GM19438 (cell line): ENCODE measurements around the gene ROCK1.
"Not testable (repeated sequence)": the region's sequence is repeated elsewhere in the genome, so short reads cannot be mapped to it uniquely, and the experiment has no call there.

Experiments used
- ATAC-seq: cut with Tn5 transposase; IDR thresholded peaks from one replicate; pipeline ENCODE4 v1.9.1; 2021; ENCODE audit warnings: low read depth; ENCODE audit not compliant: unreplicated experiment

The ROCK1 gene

DNA sequence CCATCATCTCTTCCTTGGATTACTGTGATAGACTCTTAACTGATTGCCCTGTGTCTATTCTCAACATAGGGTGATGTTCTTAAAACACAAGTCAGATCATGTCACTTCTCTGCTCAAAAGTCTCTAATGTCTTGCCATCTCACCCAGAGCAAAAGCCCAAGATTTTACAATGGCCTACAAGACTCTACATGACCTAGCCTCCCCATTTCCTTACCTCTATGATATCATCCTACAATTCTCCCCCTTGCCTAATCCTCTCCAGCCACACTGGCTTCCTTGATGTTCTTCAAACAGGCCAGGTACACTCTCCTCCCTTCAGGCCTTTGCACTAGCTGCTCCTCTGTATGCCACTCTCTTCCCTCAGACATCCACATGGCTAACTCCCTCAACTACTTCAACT, 55.1 kb downstream of the ROCK1 start:
- no peak for ATAC-seq

DNA sequence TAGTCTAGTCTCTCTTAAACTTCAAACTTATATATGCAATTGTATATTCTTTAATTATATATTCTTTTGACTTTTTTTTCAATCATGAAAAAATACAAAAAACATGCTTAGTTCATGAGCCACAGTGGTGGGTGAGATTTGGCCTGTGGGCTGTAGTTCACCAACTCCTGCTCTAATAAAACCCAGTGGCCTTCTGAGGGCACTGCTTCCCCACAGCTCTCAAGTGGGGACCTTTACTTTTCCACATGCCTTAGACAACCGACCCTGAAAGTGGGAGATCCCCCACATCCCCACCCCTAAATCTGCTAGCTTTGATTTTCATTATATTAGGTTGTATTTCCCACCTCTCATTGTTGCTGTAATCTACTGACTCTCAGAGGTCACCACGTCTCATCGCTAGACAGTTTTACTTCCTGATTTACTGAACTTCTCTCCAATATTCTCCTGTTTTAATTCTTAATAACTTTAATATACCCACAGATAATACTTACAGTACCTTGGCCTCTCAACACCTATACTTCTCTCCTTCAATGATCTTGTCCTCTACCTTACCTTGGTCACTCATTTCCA, 57.3 kb downstream of the ROCK1 start:
- ATAC-seq = no peak

GRCh38 chr18:21053127-21053526, 58.5 kb downstream of the ROCK1 start:
- ATAC-seq = no peak

GRCh38 chr18:21052385-21052784, 59.2 kb downstream of the ROCK1 start:
- ATAC-seq = no peak

DNA sequence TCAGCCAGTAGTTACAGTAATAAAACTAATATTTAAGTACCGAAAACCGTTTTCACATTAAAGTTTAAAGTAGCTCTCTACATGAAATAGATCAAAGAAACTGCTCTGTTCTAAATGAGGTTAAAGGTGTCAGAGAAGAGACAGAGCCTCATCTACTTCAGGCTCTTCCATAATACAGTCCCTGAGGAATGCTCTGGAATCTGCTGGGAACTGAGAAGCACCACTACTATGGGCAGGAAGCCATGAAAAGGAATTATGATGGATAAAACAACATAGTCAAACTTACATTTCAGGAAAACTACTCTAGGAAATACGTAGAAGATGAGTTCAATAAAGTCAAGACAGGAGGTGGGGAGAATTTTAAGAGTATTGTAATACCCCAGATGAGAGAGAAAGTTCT, 60.0 kb downstream of the ROCK1 start:
- no peak for ATAC-seq

DNA sequence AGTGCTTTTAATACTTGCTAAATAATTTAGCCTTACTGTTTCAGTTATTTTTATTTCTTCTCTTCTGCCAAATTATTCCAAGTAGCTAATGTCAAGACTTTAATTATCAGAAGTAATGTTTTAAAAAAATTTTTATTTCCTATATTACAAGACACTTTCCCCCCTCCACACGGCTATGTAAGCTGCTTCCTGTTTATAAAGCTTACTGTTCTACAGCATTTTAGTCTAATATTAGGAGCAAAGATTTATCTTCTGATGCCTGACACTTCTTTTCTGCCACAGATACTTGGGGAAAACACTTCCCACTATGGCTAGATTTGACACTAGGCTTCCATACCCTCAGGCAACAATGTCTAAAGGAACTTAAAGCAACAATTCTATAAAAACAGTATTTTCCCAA, 62.3 kb downstream of the ROCK1 start:
- ATAC-seq = no peak

DNA sequence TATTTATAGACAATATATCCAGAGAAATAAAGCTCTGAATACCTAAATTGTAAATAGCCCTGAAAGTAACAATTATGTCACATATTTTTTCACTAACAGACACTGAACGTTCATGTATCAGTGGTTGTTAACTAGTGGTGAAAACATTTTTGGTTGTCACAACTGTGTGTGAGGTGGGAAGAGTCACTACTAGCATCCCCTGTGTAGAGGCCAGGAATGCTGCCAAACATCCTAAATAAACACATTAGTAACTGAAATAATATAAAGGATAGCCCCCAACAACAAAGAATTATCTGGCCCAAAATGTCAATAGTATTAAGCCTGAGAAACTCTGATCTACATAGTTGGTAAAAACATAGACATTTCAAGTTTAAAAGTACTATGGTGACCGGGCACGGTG, 64.5 kb downstream of the ROCK1 start:
- ATAC-seq = no peak

- no peak for ATAC-seq
These were observed 71.1 kb downstream of the ROCK1 start for GRCh38 chr18:21040466-21040865.

- ATAC-seq = no peak
These were observed 73.4 kb downstream of the ROCK1 start for GRCh38 chr18:21038201-21038600.

GRCh38 chr18:21031845-21032244, 79.8 kb downstream of the ROCK1 start:
- ATAC-seq = no peak

DNA sequence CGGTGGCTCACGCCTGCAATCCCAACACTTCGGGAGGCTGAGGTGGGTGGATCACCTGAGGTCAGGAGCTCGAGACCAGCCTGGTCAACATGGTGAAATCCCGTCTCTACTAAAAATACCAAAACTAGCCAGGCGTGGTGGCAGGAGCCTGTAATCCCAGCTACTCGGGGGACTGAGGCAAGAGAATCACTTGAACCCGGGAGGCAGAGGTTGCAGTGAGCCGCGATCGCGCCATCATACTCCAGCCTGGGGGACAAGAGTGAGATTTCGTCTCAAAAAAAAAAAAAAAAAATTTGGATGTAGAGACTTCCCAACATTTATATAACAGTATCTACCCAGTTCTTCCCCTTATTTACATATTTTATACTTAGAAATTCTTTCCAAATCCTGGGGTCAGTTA, 93.4 kb downstream of the ROCK1 start:
- not testable (repeated sequence) for ATAC-seq

DNA sequence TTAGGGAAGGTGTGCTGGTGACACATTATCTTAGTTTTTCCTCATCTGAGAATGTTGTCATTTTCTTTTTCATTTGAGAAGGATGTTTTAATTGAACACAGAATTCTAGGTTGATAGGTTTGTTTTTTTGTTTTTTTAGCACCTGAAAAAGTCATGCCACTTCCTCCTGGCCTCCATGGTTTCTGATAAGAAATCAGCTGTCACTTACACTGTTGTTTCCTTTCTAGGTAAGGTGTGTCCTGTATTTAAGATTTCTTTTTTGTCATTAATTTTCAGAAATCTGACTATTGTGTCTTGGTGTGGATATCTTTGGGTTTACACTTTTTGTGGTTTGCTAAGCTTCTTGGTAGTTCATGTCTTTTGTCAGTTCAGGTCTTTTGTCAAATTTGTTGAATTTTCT, 99.3 kb downstream of the ROCK1 start:
- no peak for ATAC-seq

GRCh38 chr18:21004726-21005125, 106.9 kb downstream of the ROCK1 start:
- ATAC-seq = no peak

GRCh38 chr18:21000667-21001066, 110.9 kb downstream of the ROCK1 start:
- no peak for ATAC-seq

DNA sequence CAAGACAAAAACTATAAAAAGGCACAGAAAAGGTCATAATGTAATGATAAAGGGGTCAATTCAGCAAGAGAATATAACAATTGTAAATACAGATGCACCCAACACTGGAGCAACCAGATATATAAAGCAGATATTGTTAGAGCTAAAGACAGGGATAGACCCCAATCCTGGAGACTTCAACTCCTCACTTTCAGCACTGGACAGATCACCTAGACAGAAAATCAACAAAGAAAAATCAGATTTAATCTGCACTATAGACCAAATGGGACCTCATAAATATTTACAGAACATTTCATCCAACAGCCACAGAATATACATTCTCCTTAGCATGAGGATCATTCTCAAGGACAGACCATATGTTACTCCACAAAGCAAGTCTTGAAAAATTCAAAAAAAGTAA, 114.2 kb downstream of the ROCK1 start:
- ATAC-seq = no peak

DNA sequence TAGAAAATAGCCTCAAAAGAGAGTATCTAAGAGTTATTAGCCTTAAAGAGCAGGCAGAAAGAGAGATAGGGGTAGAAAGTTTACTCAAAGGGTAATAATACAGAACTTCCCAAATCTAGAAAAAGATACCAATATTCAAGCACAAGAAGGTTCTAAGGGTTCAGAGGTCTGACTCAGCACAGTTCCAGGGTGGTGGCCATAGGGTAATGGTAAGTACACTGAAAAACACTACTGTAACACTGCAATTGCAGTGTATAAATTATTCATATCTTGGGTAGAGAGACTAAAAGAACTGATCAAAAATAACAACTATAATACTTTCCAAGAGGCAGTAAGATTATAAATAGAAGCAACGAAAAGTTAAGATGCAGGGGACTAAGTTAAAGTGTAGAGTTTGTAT, 115.2 kb downstream of the ROCK1 start:
- no peak for ATAC-seq

DNA sequence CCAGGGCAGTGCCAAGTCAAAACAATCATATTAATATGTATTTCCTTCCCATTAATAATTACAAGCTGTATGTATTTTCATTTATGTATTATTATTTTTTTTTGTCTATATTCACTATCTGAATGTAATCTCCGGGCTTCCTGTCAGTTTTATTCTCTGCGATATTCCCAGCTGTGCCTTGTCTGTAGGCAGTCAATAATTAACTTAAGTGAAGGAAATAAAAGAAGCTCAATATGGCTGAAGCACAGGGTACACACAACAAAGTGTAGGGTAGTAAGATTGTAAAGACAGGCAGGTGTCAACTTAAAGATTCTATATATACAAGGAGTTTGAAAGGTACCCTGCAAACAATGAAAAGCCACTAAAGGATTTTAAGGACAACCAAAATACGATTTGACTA, 122.9 kb downstream of the ROCK1 start:
- no peak for ATAC-seq

GRCh38 chr18:20975077-20975476, 136.5 kb downstream of the ROCK1 start:
- no peak for ATAC-seq

GRCh38 chr18:20971886-20972267, 139.7 kb downstream of the ROCK1 start:
- ATAC-seq = no peak

- ATAC-seq = no peak
These were observed 144.8 kb downstream of the ROCK1 start for GRCh38 chr18:20966795-20967194.

DNA sequence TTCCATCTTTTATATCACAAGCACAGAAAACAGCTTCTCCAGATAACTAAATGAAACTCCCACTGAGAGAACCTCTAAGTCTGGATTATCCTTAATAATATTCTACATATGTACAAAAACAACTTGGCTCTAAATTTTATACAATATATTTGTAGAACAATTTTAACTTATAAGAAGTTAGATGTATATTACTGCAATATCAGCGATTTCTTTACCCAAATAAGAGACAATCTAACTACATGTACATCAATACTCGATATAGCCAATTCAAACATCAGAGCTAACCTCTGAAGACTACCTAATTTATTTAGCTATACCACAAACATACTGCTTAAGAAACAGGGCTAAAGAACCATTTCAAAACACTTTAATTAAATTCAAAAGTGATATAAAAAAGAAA, 148.6 kb downstream of the ROCK1 start:
- ATAC-seq = no peak

DNA sequence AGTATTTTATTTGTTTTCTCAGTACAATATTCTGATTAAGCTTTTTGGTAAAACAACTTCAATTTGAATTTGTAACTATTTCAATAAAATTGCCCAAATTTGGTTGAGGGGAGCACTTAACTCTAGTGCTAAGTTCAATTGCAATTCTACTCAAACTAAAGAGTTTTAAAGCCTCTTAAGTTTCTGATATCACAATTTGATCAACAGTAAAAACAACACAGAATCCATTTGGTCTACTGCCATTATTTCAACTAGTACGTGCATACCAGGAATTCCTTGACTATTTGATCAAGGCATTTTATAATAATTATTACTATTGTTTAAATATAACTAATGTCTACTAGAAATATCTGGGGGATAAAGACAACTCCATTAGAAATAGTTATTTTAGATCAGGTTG, 150.9 kb downstream of the ROCK1 start:
- ATAC-seq = no peak

- ATAC-seq = not testable (repeated sequence)
These were observed 160.8 kb downstream of the ROCK1 start for GRCh38 chr18:20950827-20951226.
